GM12892 (cell line): Measurements from ENCODE around the gene BPGM.
"Not testable (repeated sequence)": the region's sequence is repeated elsewhere in the genome, so short reads cannot be mapped to it uniquely, and the experiment has no call there.

Source experiments
- DNase-seq: peaks from one replicate; pipeline ENCODE4 v3.0.0; 2011; ENCODE audit not compliant: insufficient read length
- FAIRE-seq: peaks from 2 replicates; lab custom pipeline; 2011; peaks lifted over from hg19 to GRCh38; lab: Jason Lieb, UNC
- POLR2A ChIP-seq: IDR thresholded peaks from 2 replicates; pipeline ENCODE4 v1.6.1; 2011; ENCODE audit warnings: low read depth, low read length, control low read depth
- POLR2AphosphoS5 ChIP-seq: IDR thresholded peaks from 2 replicates; pipeline ENCODE4 v1.6.1; 2011; ENCODE audit warnings: low read depth, low read length, control low read depth
- TAF1 ChIP-seq: IDR thresholded peaks from 2 replicates; pipeline ENCODE4 v1.6.1; 2011; ENCODE audit warnings: low read depth, mild to moderate bottlenecking, control low read depth, low read length, borderline replicate concordance

Gene BPGM

DNA sequence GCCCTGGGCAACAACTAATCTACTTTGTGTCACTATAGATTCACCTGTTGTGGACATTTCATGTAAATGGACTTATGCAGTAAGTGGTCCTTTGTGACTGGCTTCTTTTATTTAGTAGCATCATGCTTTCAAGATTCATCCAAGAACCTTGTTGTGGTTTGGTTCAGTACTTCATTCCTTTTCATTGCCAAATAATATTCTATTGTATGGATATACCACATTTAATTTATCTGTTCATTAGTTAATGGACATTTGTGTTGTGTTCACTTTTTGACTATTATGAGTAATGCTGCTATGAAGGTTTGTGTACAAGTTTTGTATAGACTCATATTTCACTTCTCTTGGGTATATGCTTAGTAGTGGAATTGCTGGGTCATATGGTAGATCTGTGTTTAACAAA is 27.8 kb downstream of the BPGM start:
- TF ChIP-seq POLR2AphosphoS5 (no peak), POLR2A (no peak), TAF1 (no peak)

DNA sequence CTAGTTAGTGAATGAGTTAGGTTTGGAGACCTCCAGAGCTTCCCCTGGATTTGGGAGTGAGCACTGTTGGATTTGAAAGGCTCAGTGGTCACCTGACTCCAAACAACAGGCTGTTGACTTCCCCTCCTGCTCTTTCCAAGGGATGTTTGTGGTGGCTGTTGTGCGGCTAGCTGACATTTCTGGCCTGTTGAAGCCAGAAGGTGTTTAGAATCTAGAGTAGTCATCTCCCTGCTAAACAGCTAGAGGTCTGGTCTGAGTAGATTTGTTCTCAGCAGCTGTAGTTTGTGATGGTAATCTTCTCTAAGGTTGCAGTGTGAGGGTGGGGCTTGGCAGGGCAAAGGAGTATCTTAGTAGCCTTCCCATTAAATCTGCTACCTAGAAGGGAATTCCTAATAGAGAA is 30.1 kb downstream of the BPGM start:
- no peak for FAIRE-seq
- TF ChIP-seq POLR2A, result no peak
- TF ChIP-seq POLR2AphosphoS5, result no peak
- TF ChIP-seq TAF1, result no peak
- no peak for DNase-seq

More for the DNA sequence above, 27.8 kb downstream of the BPGM start:
- FAIRE-seq (no peak), DNase-seq (no peak)

DNA sequence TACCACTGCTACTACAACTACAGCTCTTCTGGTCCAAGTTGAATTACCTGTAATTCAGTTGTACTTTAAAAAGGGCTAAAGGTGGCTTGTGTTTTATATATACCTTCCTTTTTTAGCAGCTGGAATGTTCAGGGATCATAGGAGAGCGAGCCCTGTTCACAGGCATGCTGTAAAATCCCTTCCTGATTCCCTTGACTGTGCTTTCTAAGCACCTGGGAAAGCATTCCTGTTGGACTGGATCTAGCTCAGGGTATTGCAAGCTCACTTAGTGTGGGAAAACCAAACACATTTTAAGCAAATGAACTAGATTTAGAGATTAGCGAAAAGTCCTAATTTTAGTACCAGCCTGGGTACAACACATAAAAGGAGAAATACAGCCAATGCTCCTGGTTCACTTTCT is 31.5 kb downstream of the BPGM start:
- no peak for FAIRE-seq
- no peak for DNase-seq
- no peak for TF ChIP-seq TAF1
- no peak for TF ChIP-seq POLR2A
- no peak for TF ChIP-seq POLR2AphosphoS5

DNA sequence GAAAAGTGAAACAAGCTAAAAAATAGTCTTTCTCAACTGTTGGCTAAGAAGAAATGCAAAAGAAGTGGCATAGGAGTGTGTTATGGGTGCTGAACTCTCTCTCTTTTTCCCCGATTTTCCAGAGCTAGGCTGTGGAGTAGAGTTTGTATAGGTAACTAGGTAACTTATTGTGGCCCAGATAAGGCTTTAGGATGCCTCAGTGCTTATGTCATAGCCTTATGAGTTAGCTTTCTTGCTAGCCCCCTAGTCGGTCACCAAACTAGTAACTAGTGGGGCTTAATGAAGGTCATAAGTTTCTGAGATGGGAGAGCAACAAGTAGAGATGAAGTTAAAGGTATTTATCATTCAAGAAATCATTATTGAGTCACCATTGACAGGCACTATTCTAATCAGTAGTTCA is 32.4 kb downstream of the BPGM start:
- no peak for TF ChIP-seq POLR2A
- no peak for TF ChIP-seq TAF1
- TF ChIP-seq POLR2AphosphoS5, result no peak
- no peak for FAIRE-seq
- DNase-seq, result no peak

DNA sequence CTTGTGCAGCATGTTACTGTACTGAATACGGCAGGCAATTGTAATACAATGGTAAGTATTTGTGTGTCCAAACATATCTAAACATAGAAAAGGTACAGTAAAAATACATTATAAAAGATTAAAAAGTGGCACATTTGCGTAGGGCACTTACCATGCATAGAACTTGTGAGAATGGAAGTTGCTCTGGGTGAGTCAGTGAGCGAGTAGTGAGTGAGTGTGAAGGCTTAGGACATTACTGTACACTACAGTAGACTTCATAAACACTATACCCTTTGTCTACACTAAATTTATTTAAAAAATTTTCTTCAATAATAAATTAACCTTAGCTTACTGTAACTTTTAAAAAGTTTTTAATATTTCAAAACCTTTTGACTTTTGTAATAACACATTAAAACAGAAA is 37.5 kb downstream of the BPGM start:
- FAIRE-seq (no peak), DNase-seq (no peak)
- TF ChIP-seq TAF1 (no peak), POLR2A (no peak), POLR2AphosphoS5 (no peak)

DNA sequence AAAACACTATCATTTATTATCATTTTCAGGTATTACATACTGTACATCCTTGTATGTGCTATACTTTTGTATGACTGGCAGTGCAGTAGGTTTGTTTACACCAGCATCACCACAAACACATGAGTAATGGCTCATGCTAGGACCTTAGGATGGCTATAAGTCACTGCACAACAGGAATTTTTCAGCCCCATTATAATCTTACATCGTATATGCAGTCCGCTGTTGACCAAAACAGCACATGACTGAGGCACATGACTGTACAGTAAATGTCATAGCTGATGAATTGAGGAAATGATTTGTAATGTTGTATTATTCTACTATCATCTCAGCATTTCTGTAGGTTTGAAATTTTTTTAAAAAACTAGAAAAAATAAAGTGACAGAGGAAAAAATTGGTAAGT is 38.6 kb downstream of the BPGM start:
- DNase-seq (no peak), FAIRE-seq (no peak)
- TF ChIP-seq TAF1, result no peak
- no peak for TF ChIP-seq POLR2A
- TF ChIP-seq POLR2AphosphoS5, result no peak

DNA sequence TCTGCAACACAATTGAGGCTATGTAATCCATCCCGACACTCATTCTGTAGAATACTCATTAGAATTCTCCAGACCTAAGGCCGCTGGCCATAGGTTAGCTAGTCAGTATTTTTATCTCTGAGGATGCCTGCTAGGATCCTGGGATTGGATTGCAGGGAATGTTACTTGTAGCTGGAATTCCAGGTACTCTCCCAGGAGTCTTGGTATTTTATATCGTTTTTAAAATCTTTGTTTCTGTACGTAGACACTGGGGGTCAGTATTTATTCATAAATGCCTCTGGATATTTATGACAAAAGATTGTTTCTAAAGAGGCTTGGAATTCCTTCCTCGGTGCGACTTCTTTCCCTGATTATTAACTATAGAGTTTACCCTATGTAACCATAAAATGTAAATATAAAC is 40.1 kb downstream of the BPGM start:
- DNase-seq, result no peak
- FAIRE-seq, result no peak
- no peak for TF ChIP-seq POLR2AphosphoS5
- no peak for TF ChIP-seq TAF1
- TF ChIP-seq POLR2A, result no peak

DNA sequence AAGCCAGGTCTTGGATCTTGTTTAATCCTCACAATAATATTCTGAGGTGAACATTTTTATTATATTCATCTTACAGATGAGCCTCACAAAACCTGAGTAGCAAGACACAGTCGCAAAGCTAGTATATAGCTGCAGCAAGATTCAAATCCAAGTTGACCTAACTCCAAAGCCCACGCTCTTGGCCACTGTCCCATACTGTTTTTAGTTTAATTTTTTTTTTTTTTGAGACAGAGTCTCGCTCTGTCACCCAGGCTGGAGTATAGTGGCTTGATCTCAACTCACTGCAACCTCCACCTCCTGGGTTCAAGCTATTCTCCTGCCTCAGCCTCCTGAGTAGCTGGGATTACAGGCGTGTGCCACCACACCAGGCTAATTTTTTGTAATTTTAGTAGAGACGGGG is 42.9 kb downstream of the BPGM start:
- not testable (repeated sequence) for FAIRE-seq

DNA sequence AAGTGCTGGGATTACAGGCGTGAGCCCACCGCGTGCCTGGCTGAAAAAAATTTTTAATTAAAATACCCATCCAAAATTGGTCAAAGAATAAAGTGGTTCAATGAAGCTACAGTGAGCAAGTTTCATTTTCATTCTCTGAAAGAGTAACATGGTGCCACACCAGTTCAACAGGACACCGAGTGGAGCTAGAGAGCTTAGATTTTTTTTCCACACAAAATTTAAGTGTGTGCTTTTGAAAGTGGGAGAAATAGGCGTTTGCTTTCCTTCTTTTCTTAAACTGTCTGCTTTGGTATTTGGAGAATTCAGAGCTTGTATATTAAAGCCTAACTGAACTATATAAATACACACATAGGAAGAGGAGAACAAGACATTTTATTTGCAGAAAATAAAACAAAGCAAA is 43.4 kb downstream of the BPGM start:
- TF ChIP-seq TAF1 (no peak), POLR2A (no peak), POLR2AphosphoS5 (no peak)
- DNase-seq, result no peak
- no peak for FAIRE-seq

More for the DNA sequence above, 42.9 kb downstream of the BPGM start:
- DNase-seq, result not testable (repeated sequence)

DNA sequence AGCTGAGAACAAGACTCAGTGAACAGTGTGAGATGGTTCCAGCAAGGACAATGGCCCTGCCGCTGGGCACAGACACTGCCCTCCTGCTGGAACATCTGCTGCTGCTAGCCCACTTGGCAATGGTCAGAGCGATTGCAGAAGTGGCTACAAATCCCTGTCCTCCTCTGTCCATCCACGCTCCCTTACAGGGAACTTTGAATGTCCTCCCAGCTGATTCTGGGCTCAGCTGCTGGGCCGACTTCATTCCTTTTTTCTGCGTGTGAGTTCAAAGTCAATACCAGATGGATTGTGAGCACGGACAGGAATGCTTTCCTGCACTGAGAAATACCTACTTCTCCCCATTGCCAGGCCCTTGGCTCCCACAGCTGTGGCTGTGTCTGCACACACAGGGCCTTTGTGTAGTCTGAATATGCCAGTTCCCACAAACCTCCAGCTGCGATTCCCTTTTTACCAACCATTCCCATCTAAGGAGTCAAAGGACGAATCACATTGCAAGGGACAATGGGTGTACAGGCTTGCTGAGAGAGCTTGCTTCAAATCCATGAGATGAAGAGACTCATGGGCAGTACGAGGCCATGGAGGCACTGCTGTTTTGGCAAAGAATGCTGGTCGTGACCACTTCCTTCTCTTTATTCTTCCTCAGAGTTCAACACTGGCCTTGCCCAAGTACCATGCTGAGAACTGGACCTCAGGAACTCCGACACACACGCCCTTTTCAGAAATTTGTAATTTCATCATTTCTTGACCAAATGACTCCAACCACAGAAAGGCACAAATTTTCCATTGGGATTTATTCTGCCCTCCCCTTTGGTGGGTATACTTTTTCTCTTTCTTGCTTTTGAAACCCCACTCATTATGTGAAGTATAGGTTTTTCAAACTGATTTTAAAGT is 44.2 kb downstream of the BPGM start:
- FAIRE-seq (no peak), DNase-seq (no peak)
- TF ChIP-seq TAF1, result no peak
- no peak for TF ChIP-seq POLR2AphosphoS5
- TF ChIP-seq POLR2A, result no peak

DNA sequence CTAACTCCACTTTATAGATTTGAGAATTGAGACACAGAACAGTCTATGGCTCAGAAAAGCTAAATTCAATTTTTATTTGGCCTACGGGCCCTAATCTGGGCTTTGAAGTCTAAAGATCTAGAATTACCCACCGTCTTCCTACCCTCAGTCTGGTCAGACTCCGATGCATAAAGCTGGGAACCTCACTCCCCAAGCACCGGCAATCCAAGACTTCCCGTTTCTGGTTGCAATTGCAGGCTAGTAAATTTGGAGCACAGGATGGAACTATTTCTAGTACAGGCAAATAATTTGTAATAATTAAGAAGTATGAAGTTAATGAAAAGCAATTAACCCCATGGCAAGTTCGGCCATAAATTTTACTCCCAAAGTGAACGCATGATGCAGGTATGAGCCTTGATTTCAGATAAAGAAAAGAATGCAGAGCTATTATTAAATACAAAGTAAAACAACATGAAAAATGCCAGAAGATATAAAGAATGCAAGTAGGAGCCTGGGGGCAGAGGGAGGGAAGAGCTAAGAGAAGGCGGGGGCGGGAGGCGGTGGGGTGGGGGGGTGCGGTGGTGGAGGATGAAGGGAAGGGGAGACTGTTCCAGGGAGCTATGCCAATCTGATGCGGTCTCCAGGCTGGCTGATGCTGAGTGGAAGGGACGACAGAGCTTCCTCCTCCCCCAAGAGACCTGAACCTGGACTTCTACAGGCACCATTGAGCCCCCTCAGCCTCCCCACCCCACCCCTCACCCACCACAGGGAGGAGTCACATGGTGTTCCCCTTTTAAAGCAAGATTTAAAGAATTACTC is 45.1 kb downstream of the BPGM start:
- TF ChIP-seq TAF1 (no peak), POLR2A (no peak), POLR2AphosphoS5 (no peak)
- no peak for FAIRE-seq
- DNase-seq, result no peak

DNA sequence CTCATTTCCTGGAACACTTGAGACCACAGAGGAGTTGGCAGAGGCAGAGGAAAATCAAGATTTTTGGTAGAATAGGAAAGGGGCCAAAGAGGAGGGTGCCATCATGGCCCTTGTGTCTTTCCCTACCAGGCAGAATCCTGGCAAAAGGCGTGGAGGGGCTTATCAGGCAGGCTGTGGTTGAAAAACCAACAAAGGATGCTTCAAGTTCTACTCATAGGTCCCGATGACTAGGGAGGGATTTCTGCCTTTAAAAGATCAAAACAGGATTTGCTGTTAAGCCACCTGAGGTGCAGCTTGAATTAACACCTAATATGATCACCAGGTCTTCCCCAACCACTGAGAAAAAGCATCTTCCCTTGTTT is 45.7 kb downstream of the BPGM start:
- TF ChIP-seq POLR2AphosphoS5 (no peak), TAF1 (no peak), POLR2A (no peak)
- DNase-seq, result no peak
- no peak for FAIRE-seq
